NCI-H2227 treated with DMSO at 0.1 percent for 48 hours (cell line): ENCODE results near the gene DNAJC3.
A peak's percentile ranks its signal among the peaks of the same experiment; 100 is the strongest.
"Not testable (repeated sequence)": the region's sequence is repeated elsewhere in the genome, so short reads cannot be mapped to it uniquely, and the experiment has no call there.

Experiments
- DNase-seq: peaks from one replicate; lab custom pipeline; 2025; lab: John Stamatoyannopoulos, UW

DNAJC3 gene

DNA sequence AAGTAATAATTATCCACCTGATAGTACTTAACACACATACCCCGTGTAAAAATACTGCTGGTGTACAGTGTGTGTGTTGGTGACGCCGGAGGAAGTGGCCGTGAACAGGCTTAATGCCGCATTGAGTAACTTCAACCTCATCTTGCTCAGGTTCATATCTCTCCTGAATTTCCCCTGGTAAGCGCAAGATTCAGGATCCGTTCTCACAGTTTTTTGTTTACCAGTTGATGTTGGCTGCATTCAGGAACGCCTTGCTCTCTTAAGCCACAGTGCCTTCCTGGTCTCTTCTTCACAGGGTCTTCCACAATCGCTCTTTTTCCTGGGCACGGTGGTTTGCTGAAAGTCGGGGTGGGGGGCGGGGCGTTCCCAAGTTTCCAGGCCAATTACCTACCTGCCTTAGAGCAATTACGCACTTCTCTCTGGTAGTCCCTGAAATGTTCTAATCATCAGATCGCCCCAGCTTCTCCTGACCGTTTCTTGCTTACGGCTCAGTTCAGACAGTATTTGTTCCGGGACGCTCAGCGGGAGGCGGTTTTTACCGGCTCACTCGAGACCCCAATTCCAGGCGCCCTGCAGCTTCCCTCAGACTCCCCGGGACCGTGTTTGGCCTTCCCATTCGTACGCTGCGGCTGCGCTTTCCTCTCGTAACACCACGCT, 706 bp upstream of the DNAJC3 start:
- peak; percentile 14 for DNase-seq

- no peak for DNase-seq
These were observed 776 bp downstream of the DNAJC3 start for GRCh38 chr13:95677564-95678266.

- DNase-seq: no peak
These were observed 2.0 kb downstream of the DNAJC3 start for GRCh38 chr13:95678967-95679366.

GRCh38 chr13:95679722-95680121, 2.8 kb downstream of the DNAJC3 start:
- DNase-seq: no peak

GRCh38 chr13:95684418-95684817, 7.5 kb downstream of the DNAJC3 start:
- DNase-seq: no peak

GRCh38 chr13:95684960-95685359, 8.0 kb downstream of the DNAJC3 start:
- DNase-seq: not testable (repeated sequence)

- no peak for DNase-seq
These were observed 12.6 kb downstream of the DNAJC3 start for GRCh38 chr13:95689582-95689926.

DNA sequence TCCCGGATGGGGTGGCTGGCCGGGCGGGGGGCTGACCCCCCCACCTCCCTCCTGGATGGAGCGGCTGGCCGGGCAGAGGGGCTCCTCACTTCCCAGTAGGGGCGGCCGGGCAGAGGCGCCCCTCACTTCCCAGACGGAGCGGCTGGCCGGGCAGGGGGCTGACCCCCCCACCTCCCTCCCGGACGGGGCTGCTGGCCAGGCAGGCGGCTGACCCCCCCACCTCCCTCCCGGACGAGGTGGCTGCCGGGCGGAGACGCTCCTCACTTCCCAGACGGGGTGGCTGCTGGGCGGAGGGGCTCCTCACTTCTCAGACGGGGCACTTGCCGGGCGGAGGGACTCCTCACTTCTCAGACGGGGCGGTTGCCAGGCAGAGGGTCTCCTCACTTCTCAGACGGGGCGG, 14.0 kb downstream of the DNAJC3 start:
- not testable (repeated sequence) for DNase-seq

DNA sequence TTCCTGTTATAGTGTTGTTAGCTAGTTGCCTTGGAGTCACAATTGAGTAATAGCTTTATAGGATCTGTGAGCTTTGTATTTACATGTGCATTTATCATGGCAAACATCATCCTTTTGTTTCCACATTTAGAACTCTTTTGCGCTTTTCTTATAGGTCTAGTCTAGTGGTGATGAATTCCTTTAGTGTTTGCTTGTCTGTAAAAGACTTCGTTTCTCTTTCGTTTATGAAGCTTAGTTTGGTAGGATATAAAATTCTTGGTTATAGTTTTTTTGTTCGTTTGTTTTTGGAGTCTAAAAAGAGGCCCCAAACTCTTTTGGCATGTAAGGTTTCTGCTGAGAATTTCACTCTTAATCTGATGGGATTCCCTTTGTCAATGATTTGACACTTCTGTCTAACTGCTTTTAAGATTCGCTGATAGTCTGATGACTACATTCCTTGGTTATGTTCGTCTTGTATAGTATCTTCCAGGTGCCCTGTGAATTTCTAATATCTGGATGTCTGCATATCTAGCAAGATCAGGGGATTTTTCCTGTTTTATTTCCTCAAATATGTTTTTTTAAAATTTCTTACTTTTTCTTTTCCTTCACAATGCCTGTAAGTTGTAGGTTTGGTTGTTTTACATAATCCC, 20.2 kb downstream of the DNAJC3 start:
- DNase-seq: no peak

GRCh38 chr13:95698047-95698749, 21.3 kb downstream of the DNAJC3 start:
- no peak for DNase-seq

- no peak for DNase-seq
These were observed 26.6 kb downstream of the DNAJC3 start for GRCh38 chr13:95703576-95703975.

GRCh38 chr13:95704510-95704909, 27.6 kb downstream of the DNAJC3 start:
- no peak for DNase-seq

DNA sequence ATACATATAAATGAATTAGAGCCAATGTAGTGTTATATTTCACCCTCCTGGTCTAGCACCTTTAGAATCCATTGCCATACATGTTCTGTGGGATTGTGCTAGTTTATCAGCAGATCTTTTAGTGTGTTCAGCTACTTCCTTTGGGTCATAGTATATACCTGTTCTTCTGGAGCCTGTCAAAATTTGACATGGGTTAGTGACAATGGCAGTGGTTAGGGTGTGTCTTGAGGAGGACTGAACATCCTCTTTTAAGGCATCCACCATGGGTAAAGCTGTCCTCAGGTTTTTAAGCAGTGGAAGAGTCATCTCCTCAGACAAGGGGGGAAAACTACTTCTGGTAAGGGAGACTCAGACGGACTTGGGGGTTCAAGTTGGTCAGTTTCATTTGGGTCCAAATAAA, 29.4 kb downstream of the DNAJC3 start:
- no peak for DNase-seq

DNA sequence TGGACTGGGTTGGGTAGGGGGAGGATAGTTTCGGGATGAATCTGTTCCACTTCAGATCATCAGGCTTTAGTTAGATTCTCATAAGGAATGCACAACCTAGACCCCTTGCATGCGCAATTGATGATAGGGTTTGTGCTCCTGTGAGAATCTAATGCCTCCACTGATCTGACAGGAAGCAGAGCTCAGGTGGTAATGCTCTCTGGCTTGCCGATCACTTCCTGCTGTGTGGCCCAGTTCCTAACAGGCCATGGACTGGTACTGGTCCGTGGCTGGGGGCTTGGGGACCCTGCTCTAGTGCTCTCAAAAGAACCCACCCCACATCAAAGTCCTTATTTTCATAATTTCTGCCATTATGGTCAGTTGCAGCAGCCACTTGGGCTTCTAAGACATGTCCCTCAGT, 30.1 kb downstream of the DNAJC3 start:
- DNase-seq: no peak

DNA sequence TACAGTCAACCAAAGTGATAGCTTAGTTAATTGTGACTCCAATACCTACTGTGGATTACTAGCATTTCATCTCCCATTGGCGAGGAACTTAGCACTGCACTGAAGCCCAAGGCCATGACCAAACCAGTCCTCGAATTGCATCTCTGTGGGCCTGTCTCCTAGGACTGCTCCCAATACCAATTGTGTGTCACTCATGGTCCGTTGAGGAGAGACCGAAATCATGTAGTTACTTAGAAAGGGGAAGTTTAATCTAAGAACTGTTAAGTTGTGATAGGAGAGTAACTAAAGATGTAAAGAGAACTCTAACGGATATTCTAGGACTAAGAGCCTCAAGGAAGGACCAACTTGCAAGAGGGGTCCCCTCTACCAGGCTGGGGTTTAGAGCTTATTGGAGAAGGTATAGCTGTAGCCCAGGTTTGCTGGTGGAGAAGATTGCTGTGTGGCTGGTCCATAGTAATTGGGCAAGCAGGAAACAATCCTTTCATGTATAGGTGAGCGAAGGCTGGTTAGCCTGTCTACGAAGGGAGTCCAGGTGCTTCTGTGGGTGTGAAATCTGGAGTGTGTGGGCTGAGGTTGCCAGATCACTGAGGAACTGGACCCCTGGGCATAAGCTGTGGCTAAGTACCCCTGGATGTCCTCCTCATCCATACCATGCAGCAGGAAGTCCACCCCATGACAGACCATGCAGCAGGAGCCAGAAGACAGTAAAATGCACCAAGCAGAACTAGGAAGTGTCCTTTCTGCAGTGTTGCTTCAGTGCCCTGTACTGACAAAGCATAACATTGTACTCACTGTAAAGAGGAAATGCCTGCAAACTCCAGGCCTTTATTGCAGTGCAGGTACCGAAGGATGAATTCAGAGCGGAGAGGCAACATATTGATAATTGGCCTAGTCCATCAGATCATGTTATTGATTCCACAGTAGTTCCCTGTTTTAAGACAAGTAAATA, 30.8 kb downstream of the DNAJC3 start:
- no peak for DNase-seq

GRCh38 chr13:95708391-95708774, 31.4 kb downstream of the DNAJC3 start:
- no peak for DNase-seq

- DNase-seq: no peak
These were observed 32.0 kb downstream of the DNAJC3 start for GRCh38 chr13:95708811-95709500.

- DNase-seq: no peak
These were observed 33.4 kb downstream of the DNAJC3 start for GRCh38 chr13:95710313-95710712.

GRCh38 chr13:95712846-95713245, 35.9 kb downstream of the DNAJC3 start:
- DNase-seq: not testable (repeated sequence)

- DNase-seq: no peak
These were observed 36.7 kb downstream of the DNAJC3 start for GRCh38 chr13:95713651-95714050.
